Measurements from ENCODE around the gene ADARB2.
"Not testable (repeated sequence)": the region's sequence is repeated elsewhere in the genome, so short reads cannot be mapped to it uniquely, and the experiment has no call there.

The ADARB2 gene

GRCh38 chr10:1328161-1328823 lies 409.0 kb downstream of the ADARB2 start:
- no peak for DNase-seq

DNA sequence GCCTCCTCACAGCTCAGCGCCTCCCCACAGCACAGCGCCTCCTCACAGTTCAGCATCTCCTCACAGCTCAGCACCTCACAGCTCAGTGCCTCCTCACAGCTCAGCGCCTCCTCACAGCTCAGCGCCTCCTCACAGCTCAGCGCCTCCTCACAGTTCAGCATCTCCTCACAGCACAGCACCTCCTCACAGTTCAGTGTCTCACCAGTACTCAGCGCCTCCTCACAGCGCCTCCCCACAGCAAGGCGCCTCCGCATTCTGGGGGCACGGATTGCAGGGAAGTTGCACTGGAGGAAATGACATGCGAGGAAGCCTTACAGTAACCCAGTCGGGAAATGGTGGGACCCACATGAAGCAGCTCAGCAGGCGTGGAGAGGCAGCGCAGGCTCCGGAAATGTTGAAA lies 409.6 kb downstream of the ADARB2 start:
- no peak for DNase-seq

DNA sequence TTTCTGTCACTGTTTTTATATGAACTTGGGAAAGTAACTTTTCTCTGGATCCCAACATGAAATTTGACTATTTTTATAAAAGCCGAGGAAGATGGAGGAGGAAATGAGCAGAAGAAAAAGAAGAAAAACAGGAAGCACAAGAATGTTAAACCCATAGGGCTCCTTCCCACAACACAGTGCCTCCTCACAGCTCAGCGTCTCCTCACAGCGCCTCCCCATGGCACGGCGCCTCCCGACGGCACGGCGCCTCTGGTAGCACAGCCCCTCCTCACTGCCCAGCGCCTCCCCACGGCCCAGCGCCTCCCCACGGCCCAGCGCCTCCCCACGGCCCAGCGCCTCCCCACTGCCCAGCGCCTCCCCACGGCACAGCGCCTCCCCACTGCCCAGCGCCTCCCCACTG lies 410.8 kb downstream of the ADARB2 start:
- not testable (repeated sequence) for DNase-seq

DNA sequence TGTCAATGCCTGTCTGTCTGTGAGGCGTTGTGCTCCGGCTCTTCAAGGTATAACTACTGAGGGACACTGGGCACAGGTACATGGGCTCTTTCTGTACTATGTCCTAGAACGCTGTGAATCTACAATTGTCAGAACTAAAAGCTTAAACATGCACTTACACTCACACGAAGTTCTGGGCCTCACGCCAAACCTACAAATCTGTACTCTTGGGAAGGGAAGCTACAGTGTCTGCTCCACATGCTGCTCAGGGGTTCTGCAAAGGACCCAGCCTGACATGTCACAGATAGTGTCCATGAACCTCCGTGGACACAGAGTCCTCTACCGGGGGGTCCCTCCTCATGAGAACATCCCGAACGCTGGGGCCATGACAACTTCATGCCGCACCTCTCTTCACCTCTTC lies 412.4 kb downstream of the ADARB2 start:
- DNase-seq: no peak

GRCh38 chr10:1323951-1324350 lies 413.4 kb downstream of the ADARB2 start:
- peak; percentile 9 for DNase-seq

DNA sequence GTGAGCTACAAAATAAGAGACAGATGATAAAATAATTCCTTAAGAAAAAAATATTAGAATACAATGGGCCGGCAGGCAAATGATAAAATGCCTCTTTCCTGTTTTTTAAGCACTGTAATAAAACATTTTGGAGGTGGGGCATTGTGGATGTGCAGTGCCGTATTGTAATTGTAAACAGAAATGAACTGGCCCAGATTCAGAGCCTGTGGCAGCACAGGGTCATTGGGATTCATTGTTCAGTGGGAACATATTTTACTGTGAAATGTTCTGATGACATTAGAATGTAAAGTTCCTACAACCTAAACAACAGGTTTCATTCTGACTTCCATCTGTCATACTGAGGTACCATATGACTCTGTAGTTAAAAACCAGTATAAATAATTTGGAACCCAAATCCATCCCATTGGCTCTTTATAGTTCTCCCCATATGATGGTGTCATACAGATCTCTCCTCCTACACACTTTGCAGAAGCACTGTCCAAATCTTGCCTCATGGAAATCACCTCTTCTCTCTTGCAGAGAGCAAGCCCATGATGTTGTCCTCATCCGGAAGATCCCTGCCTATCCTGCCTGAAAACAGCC lies 416.5 kb downstream of the ADARB2 start:
- no peak for DNase-seq

GRCh38 chr10:1316809-1317143 lies 420.5 kb downstream of the ADARB2 start:
- DNase-seq: no peak

GRCh38 chr10:1316121-1316808 lies 421.1 kb downstream of the ADARB2 start:
- no peak for DNase-seq

DNA sequence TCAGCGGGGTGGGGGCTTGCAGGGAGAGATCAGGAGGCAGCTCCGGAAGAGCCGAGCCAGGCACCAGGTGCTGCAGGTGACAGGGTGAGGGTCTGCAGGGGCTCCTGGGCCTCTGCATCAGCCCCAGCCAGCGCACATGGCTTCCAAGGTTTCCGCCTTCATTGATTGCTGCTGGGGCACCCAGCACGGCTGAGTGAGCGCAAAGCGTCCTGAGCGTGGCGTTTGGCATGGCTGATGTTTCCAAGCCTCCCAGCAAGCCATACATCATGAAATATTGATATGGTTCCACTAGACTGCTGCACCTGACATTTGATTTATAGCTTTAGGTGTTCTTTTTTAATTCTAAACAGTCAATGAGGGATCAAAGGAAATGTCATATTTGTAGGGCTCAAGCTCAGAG lies 422.1 kb downstream of the ADARB2 start:
- DNase-seq: no peak

GRCh38 chr10:1311726-1312125 lies 425.6 kb downstream of the ADARB2 start:
- DNase-seq: no peak

DNA sequence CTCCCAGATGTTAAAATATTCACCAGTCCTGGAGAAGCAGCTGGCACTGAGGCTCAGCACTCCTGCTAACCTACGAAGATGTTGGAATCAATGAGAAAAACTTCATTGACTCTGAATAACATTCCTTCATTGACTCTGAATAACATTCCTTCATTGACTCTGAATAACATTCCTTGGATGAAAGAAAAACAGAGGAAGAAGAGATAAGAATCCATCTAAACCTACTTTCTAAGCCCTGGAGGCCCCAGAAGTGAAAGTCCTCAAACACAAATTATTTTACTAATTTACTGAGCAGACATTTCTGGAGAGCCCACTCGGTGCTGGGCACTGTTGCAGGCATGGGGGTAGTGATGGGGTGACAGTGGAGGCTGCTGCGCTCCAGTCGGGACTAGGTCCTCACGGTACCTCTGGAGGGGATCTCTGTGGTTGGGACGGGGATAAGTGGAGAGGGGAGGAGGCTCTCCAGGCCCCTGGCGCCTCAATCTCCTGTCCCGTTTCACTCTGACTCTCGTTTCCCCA lies 427.0 kb downstream of the ADARB2 start:
- no peak for DNase-seq

- no peak for DNase-seq
Observed at GRCh38 chr10:1309617-1310270, 427.6 kb downstream of the ADARB2 start.

DNA sequence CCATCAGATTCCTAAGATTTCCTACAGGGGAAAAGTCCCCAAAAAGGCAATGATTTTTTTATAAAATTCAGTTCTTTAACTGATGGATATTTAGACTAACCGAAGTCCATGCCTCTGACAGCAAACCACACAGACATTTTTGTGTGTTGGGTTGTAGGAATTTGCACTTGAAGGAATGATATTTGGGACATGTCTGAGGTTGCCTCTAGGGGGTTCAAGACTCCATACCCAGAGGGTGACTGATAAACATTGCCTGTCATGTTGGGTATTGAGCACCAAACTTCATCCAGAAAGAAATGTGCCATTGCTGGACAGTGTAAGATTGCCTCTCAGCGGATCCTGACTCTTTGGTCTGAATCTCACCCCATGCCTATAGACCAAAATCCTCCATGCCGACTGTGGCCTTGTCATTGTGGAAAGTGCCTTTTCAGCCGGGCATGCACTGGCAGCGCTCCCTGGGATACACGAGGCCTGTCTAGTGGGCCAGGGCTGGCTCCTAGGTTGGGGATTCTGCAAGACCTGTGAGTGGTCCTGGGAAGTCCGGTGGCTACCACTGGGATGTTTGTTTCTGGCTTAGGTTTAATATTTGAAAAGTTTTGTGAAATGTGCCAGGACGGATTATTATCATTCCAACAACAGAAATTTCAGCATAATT lies 428.2 kb downstream of the ADARB2 start:
- DNase-seq: no peak

DNA sequence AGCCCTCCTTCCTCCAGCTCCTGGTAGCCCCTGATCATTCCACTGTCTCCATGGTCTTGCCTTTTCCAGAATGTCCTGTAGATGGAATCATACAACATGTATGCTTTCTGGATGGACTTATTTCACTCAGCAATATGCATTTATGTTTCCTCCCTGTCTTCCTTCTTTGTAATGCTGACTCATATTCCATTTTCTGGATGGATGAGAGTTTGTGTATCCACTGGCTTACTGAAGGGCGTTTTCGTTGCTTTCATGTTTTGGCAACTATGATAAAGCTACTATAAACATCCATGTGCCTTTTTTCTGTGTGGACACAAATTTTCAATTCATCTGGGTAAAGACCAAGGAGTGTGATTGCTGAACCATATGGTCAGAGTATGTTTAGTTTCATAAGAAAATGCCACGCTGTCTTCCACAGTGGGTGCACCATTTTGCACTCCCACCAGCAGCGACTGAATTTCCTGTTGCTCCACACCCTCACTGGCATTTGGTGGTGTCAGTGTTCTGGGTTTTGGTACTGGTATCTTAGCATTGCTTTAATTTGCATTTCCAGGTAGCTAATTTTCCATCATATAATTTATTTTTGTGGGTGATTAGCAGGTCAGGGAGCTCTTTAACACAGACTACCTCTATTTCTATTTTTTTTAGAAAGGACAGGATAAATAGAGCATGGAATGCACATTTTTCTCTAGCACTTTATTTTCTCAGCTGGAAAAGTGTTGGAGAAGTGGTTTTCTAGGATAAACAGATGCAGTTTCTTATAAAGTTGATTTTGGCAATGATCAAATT lies 429.0 kb downstream of the ADARB2 start:
- DNase-seq: no peak

DNA sequence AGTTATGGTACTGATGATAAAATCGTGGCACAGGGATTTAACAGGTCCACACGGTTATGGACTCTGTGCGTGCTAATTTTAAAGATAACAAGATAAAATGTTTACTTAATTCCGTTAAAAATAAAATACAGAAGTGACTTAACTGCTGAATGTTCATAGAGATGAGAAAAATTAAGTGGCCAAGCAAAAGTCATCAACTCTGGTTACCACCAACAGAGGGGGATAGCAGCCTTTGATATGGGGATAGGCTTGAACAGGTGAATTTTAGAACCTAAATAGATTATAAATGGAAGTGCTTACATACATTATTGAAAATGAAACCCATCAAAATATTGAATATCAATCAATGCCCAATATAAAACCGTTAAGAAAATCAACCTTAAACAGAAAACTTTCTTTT lies 436.2 kb downstream of the ADARB2 start:
- no peak for DNase-seq

DNA sequence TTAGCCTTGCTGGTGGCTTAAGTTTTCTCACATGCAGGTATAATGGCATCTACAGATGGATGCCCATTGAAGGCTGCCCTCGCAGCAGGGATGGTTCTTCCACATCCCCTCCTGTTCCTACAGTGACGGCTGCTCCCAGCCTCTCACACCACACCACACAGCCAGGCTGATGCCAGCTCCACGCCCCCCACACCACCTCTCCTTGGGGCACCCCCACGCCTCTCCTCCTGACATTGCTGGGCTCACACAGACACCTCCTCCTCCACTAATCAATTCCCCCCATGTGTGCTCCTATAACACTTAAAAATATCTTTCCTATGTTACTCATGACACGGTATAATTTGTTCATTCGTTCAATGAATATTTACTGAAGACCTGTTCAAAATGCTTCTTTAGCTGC lies 437.1 kb downstream of the ADARB2 start:
- DNase-seq: no peak

GRCh38 chr10:1299041-1299726 lies 438.1 kb downstream of the ADARB2 start:
- no peak for DNase-seq

- DNase-seq: no peak
Observed at GRCh38 chr10:1297566-1298301, 439.6 kb downstream of the ADARB2 start.

DNA sequence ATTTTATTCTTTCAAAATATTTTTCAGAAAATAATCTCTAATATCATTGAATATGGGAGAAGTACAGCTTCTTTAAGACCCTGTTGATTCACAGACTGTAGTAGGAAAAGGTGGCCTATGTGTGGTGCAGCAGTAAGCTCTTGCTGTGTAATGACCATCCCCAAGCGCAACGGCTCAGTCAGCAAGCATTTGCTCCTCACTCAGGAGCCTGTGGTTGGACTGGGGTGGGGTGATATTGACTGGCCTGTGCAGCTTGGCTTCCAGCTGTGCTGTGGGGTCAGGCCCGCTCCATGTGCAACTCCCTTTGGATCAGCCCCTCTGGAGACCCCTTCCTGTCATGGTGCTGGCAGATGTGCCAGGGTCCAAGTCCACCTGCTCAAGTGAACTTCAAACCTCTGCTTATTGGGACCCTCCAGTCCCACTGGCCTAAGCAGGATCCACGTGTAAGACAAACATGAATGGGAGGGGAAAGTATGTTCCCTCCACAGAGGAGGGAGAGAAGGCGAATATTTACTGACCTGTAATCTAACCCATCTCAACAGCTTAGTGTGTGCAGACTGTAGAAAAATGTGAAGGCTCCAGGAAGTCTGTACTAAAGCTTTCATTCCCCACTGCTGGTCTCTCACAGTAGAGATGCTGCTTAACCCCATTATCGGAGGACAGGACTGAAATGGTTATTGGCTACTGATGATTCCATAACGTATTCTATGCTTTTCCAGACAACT lies 441.4 kb downstream of the ADARB2 start:
- DNase-seq: no peak

GRCh38 chr10:1294748-1295147 lies 442.6 kb downstream of the ADARB2 start:
- no peak for DNase-seq
